Lower lobe of right lung (tissue), 2 donors: ENCODE data around the gene DES. TPM values are rescaled to one million over a fixed set of nuclear protein-coding genes. Genes with fewer than 3 reads are reported as not detected.

Experiments
- ATAC-seq, 2 donors: fragments of 200-7000 bp; cut with Tn5 transposase; one replicate each; pipeline ENCODE4 v1.9.1; 2020 to 2022; ENCODE audit warnings: mild to moderate bottlenecking in 2 of 2, moderate library complexity in 2 of 2
- DNase-seq: peaks from one replicate; pipeline ENCODE4 v3.0.0-alpha.2; 2020
- H3K27ac ChIP-seq: fragments of 200-600 bp; one replicate; pipeline ENCODE4 v1.8.0; 2022
- H3K27me3 ChIP-seq: fragments of 200-600 bp; one replicate; pipeline ENCODE4 v1.8.0; 2022; ENCODE audit warnings: low read depth
- H3K36me3 ChIP-seq: fragments of 200-600 bp; one replicate; pipeline ENCODE4 v1.8.0; 2022; ENCODE audit warnings: mild to moderate bottlenecking
- H3K4me1 ChIP-seq: fragments of 200-600 bp; one replicate; pipeline ENCODE4 v1.8.0; 2022
- H3K4me3 ChIP-seq: fragments of 200-600 bp; one replicate; pipeline ENCODE4 v1.8.0; 2022; ENCODE audit warnings: mild to moderate bottlenecking
- H3K9me3 ChIP-seq: fragments of 200-600 bp; one replicate; pipeline ENCODE4 v1.8.0; 2022
- CTCF ChIP-seq: fragments of 200-600 bp; IDR thresholded peaks from one replicate; pipeline ENCODE4 v1.8.0; 2022; ENCODE audit warnings: antibody characterized with exemption, mild to moderate bottlenecking
- intact Hi-C: fragments of 100-400 bp; cut with DNase I; formaldehyde crosslinking; loops from one replicate; pipeline ENCODE4 v1.11.0; 2022
- total RNA-seq: library from RNA; stranded (reverse); fragmentation: NEBNext Ultra II Directional; extraction: Animal tissue kit (Norgen Biotek cat#: 25700); gene quantifications from one replicate; pipeline ENCODE4 v1.2.1, GENCODE V29; 2021
- donor health status: DM: no; HTN: yes; CAD: no; lungs with severe emphysema.

Gene DES
- total RNA-seq, 1 donor from 2014 or later = 64.5 TPM

GRCh38 chr2:219428469-219428868, 10.3 kb downstream of the DES start:
- Histone ChIP-seq H3K4me1 (no peaks in the 10 kb centered on the region), H3K9me3 (no peaks in the 10 kb centered on the region), H3K27ac (no peak overlapping the region), H3K27me3 (no peaks in the 10 kb centered on the region), H3K4me3 (no peak overlapping the region), H3K36me3 (no peaks in the 10 kb centered on the region)
- no peak for TF ChIP-seq CTCF
- no peak for DNase-seq
- ATAC-seq = no peak
- intact Hi-C loops = no loop called here

- Histone ChIP-seq H3K36me3 (no peaks in the 10 kb centered on the region), H3K4me1 (no peaks in the 10 kb centered on the region), H3K9me3 (no peaks in the 10 kb centered on the region), H3K27ac (no peak overlapping the region), H3K27me3 (peaks cover 12% of the 10 kb centered on the region), H3K4me3 (no peak overlapping the region)
- no peak for TF ChIP-seq CTCF
- DNase-seq (no peak), ATAC-seq (no peak)
- intact Hi-C loops = no loop called here
These were observed 11.9 kb downstream of the DES start for GRCh38 chr2:219429958-219430606.

GRCh38 chr2:219430633-219431615, 12.7 kb downstream of the DES start:
- H3K4me3 ChIP-seq = no peak overlapping the region
- intact Hi-C loops = no loop called here
- no peak for TF ChIP-seq CTCF
- H3K4me1 ChIP-seq = no peaks in the 10 kb centered on the region
- peaks cover 21% of the 10 kb centered on the region for H3K27me3 ChIP-seq
- DNase-seq (no peak), ATAC-seq (peak in 1 of 2 donors; percentile 31)
- H3K36me3 ChIP-seq = no peaks in the 10 kb centered on the region
- H3K27ac ChIP-seq = no peak overlapping the region
- H3K9me3 ChIP-seq = no peaks in the 10 kb centered on the region

- H3K27ac ChIP-seq = no peak overlapping the region
- no peak for TF ChIP-seq CTCF
- H3K9me3 ChIP-seq = no peaks in the 10 kb centered on the region
These were observed 15.7 kb downstream of the DES start for GRCh38 chr2:219433666-219434467.

GRCh38 chr2:219434468-219434717, 16.2 kb downstream of the DES start:
- H3K9me3 ChIP-seq = no peaks in the 10 kb centered on the region
- intact Hi-C loops = no loop called here
- no peaks in the 10 kb centered on the region for H3K4me1 ChIP-seq
- no peak overlapping the region for H3K27ac ChIP-seq
- DNase-seq = no peak
- H3K4me3 ChIP-seq = no peak overlapping the region
- H3K27me3 ChIP-seq = peaks cover 36% of the 10 kb centered on the region
- no peaks in the 10 kb centered on the region for H3K36me3 ChIP-seq
- TF ChIP-seq CTCF = no peak
- no peak for ATAC-seq

More at GRCh38 chr2:219433666-219434467, 15.7 kb downstream of the DES start:
- DNase-seq = no peak
- peaks cover 32% of the 10 kb centered on the region for H3K27me3 ChIP-seq
- H3K4me1 ChIP-seq = no peaks in the 10 kb centered on the region
- H3K4me3 ChIP-seq = no peak overlapping the region
- H3K36me3 ChIP-seq = no peaks in the 10 kb centered on the region
- ATAC-seq = no peak
- intact Hi-C loops = no loop called here
